HepG2 (cell line): ENCODE measurements around the gene RAMP3. TPM values are rescaled to one million over a fixed set of nuclear protein-coding genes. Genes with fewer than 3 reads are reported as not detected.

Experiments used
- BCL6 ChIP-seq: IDR thresholded peaks from 2 replicates; pipeline ENCODE4 v1.6.1; 2016; ENCODE audit warnings: missing genetic modification reagents, missing compliant biosample characterization
- CAMTA2 ChIP-seq: sonication (generic); formaldehyde crosslinking; IDR thresholded peaks from 2 replicates; pipeline ENCODE4 v1.4.0; 2020; ENCODE audit warnings: mild to moderate bottlenecking, missing genetic modification reagents, borderline replicate concordance
- FIP1L1 ChIP-seq: fragments of 200-400 bp; formaldehyde crosslinking; IDR thresholded peaks from 2 replicates; pipeline ENCODE4 v1.6.1; 2018; ENCODE audit warnings: low read depth, mild to moderate bottlenecking, low read length, moderate library complexity, borderline replicate concordance; ENCODE audit not compliant: insufficient read depth
- FOXA1 ChIP-seq, 2 experiments: fragments of 450-650 bp in 1 of 2; sonication (generic) in 1 of 2; formaldehyde crosslinking in 1 of 2; IDR thresholded peaks; 2 replicates each; pipeline versions ENCODE4 v1.4.0 to v1.6.1; 2016 to 2020; ENCODE audit warnings: missing genetic modification reagents in 1 of 2
- MAFK ChIP-seq, 2 experiments: IDR thresholded peaks in 1 of 2; conservative IDR thresholded peaks in 1 of 2; 2 replicates each; pipeline ENCODE4 v1.6.1; 2011; ENCODE audit warnings: improper control_type of control experiment in 2 of 2, low read length in 2 of 2
- NR2F6 ChIP-seq, 2 experiments: IDR thresholded peaks; 2 replicates each; pipeline ENCODE4 v1.6.1; 2016; ENCODE audit warnings: antibody characterized with exemption in 1 of 2, mild to moderate bottlenecking in 1 of 2
- SCMH1 ChIP-seq: sonication (generic); formaldehyde crosslinking; IDR thresholded peaks from 2 replicates; pipeline ENCODE4 v1.9.0; 2021; ENCODE audit warnings: missing genetic modification reagents, mild to moderate bottlenecking, borderline replicate concordance
- STAG1 ChIP-seq: sonication (generic); formaldehyde crosslinking; IDR thresholded peaks from 2 replicates; pipeline ENCODE4 v1.4.0; 2020; ENCODE audit warnings: missing genetic modification reagents
- XRCC5 ChIP-seq: fragments of 200-400 bp; formaldehyde crosslinking; optimal IDR thresholded peaks from 2 replicates; pipeline ENCODE3; 2017; ENCODE audit warnings: mild to moderate bottlenecking, low read length
- ZKSCAN8 ChIP-seq: IDR thresholded peaks from 2 replicates; pipeline ENCODE4 v1.6.1; 2016; ENCODE audit warnings: borderline replicate concordance, missing genetic modification reagents, missing compliant biosample characterization
- polyA plus RNA-seq, 8 experiments: library from polyadenylated mRNA; depleted of rRNA in 3 of 8; stranded (reverse) in 7 of 8; unstranded in 1 of 8; fragments of >200 nt; fragmentation: Illumina TruSeq in 4 of 8; extraction: Trizol in 4 of 8; gene quantifications; 2 replicates each; pipeline versions ENCODE4 v1.2.1 to v1.2.3, GENCODE V29; 2011 to 2016; ENCODE audit warnings: low read depth in 4 of 8, missing spikeins in 1 of 8, mixed read lengths in 1 of 8; ENCODE audit not compliant: insufficient read depth in 1 of 8
- total RNA-seq, 5 experiments: library from RNA; depleted of rRNA; stranded (reverse); fragments of >200 nt; fragmentation: Illumina TruSeq; extraction: Trizol; gene quantifications; 2 replicates each; pipeline ENCODE4 v1.2.3, GENCODE V29; 2016; ENCODE audit warnings: low read depth in 1 of 5
- TF ChIP-seq, protein P1 (sequence below): sonication (generic); formaldehyde crosslinking; IDR thresholded peaks from 2 replicates; pipeline ENCODE4 v1.5.1; 2020; ENCODE audit warnings: mild to moderate bottlenecking, missing genetic modification reagents, borderline replicate concordance
- TF ChIP-seq, protein P2 (sequence below): sonication (generic); formaldehyde crosslinking; conservative IDR thresholded peaks from 2 replicates; pipeline ENCODE4 v1.4.0; 2020; ENCODE audit warnings: missing genetic modification reagents
- TF ChIP-seq, protein P3 (sequence below): sonication (generic); formaldehyde crosslinking; IDR thresholded peaks from 2 replicates; pipeline ENCODE4 v1.9.0; 2021; ENCODE audit warnings: missing genetic modification reagents, borderline replicate concordance

RAMP3 gene
- total and polyA plus RNA-seq, 2 of the 13 experiments (the other 11 are each of a cell fraction or from before 2014, with no cell fraction given): not detected

DNA sequence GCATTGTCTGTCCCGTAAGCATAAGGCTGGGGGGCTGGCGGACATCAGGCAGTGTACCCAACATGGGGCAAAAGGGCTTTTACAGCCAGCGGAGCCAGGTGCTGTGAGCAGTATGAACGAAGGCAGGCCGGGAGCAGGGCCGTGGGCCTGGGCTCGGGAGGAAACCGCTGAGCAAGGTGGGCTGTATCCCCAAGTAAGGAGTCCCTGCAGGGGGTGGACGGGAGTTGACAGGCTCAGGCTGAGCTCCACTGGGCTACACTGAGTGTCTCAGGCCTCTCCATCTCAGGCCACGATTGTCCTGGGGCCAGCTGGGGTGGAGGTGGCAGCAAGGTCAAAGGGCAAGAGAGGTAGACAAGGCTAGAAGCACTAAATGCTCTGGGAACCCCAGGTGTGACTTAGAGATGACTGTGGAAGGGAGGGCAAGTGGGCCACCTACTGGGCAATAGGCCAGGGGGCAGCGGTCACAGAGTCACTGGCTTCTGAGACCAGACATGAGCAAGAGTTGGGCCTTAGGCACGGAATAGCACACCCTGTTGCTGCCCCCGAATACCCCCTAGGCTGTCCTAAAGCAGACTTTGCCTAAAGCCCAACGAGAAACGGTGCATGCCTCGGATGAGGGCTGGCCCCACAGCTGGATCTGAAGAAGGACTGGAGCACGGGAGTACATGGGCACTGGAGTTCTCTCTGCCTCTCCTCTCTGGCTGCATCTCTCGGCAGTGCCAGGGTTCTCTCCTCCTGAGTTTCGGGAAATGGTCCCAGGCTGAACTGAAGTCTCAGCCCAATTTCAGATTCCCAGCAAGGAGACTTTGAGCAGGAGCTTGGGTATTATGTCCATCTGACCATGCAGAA, 10.8 kb upstream of the RAMP3 start (continued):
- TF ChIP-seq, protein P1, sequence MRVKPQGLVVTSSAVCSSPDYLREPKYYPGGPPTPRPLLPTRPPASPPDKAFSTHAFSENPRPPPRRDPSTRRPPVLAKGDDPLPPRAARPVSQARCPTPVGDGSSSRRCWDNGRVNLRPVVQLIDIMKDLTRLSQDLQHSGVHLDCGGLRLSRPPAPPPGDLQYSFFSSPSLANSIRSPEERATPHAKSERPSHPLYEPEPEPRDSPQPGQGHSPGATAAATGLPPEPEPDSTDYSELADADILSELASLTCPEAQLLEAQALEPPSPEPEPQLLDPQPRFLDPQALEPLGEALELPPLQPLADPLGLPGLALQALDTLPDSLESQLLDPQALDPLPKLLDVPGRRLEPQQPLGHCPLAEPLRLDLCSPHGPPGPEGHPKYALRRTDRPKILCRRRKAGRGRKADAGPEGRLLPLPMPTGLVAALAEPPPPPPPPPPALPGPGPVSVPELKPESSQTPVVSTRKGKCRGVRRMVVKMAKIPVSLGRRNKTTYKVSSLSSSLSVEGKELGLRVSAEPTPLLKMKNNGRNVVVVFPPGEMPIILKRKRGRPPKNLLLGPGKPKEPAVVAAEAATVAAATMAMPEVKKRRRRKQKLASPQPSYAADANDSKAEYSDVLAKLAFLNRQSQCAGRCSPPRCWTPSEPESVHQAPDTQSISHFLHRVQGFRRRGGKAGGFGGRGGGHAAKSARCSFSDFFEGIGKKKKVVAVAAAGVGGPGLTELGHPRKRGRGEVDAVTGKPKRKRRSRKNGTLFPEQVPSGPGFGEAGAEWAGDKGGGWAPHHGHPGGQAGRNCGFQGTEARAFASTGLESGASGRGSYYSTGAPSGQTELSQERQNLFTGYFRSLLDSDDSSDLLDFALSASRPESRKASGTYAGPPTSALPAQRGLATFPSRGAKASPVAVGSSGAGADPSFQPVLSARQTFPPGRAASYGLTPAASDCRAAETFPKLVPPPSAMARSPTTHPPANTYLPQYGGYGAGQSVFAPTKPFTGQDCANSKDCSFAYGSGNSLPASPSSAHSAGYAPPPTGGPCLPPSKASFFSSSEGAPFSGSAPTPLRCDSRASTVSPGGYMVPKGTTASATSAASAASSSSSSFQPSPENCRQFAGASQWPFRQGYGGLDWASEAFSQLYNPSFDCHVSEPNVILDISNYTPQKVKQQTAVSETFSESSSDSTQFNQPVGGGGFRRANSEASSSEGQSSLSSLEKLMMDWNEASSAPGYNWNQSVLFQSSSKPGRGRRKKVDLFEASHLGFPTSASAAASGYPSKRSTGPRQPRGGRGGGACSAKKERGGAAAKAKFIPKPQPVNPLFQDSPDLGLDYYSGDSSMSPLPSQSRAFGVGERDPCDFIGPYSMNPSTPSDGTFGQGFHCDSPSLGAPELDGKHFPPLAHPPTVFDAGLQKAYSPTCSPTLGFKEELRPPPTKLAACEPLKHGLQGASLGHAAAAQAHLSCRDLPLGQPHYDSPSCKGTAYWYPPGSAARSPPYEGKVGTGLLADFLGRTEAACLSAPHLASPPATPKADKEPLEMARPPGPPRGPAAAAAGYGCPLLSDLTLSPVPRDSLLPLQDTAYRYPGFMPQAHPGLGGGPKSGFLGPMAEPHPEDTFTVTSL: no peak
- TF ChIP-seq NR2F6 (IDR thresholded peaks at IDR 0.05): 0 out of 2 replicates have a peak, but pooled peaks have one; percentile 16
- no peak for TF ChIP-seq NR2F6 (CRISPR knock-in tag; IDR thresholded peaks at IDR 0.05)
- TF ChIP-seq MAFK (conservative IDR thresholded peaks at IDR 0.05 in 1 of 2, IDR thresholded peaks at IDR 0.05 in 1 of 2; ENCODE audit: low read length in 2 of 2): no peak
- no peak for TF ChIP-seq SCMH1 (CRISPR knock-in tag)
- TF ChIP-seq XRCC5: peak; percentile 63
- TF ChIP-seq ZKSCAN8 (CRISPR knock-in tag): no peak
- TF ChIP-seq BCL6 (CRISPR knock-in tag): no peak
- TF ChIP-seq, protein P2, sequence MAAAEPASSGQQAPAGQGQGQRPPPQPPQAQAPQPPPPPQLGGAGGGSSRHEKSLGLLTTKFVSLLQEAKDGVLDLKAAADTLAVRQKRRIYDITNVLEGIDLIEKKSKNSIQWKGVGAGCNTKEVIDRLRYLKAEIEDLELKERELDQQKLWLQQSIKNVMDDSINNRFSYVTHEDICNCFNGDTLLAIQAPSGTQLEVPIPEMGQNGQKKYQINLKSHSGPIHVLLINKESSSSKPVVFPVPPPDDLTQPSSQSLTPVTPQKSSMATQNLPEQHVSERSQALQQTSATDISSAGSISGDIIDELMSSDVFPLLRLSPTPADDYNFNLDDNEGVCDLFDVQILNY (CRISPR knock-in tag): no peak
- peak; percentile 55 for TF ChIP-seq STAG1
- no peak for TF ChIP-seq FIP1L1
- TF ChIP-seq FOXA1 (IDR thresholded peaks at IDR 0.05): no peak
- TF ChIP-seq FOXA1 (CRISPR knock-in tag; IDR thresholded peaks at IDR 0.05): no peak
- TF ChIP-seq CAMTA2 (CRISPR knock-in tag): no peak
- TF ChIP-seq, protein P3, sequence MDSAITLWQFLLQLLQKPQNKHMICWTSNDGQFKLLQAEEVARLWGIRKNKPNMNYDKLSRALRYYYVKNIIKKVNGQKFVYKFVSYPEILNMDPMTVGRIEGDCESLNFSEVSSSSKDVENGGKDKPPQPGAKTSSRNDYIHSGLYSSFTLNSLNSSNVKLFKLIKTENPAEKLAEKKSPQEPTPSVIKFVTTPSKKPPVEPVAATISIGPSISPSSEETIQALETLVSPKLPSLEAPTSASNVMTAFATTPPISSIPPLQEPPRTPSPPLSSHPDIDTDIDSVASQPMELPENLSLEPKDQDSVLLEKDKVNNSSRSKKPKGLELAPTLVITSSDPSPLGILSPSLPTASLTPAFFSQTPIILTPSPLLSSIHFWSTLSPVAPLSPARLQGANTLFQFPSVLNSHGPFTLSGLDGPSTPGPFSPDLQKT (CRISPR knock-in tag): no peak
- TF ChIP-seq, all 625 proteins: peak for 5
